HepG2 (cell line): ENCODE measurements around the gene AGBL1. TPM values are rescaled to one million over a fixed set of nuclear protein-coding genes. Genes with fewer than 3 reads are reported as not detected.

ENCODE experiments used
- ATAC-seq: fragments of 200-7000 bp; cut with Tn5 transposase; 3 replicates; pipeline ENCODE4 v1.9.1; 2020; ENCODE audit warnings: mild to moderate bottlenecking, moderate library complexity
- BruUV-seq: library from RNA; stranded (reverse); fragments of 400-500 nt; replicated peaks from 2 replicates; lab custom pipeline; 2021; lab: Mats Ljungman, UMichigan
- CTCF ChIA-PET: fragments of 300-600 bp; formaldehyde crosslinking; extraction: SDS; loops from one replicate; lab custom pipeline; 2021; ENCODE audit warnings: low total read pairs, inconsistent platforms, low intra/inter-chr PET ratio; lab: Yijun Ruan, JAX
- POLR2A ChIA-PET: fragments of 350-600 bp; sonication (Branson Sonifier 250); formaldehyde crosslinking; loops from one replicate; lab custom pipeline; 2020; ENCODE audit warnings: antibody characterized with exemption, inconsistent platforms; lab: Yijun Ruan, JAX
- DNase-seq: peaks from one replicate; pipeline ENCODE4 v3.0.0-alpha.2; 2015; ENCODE audit warnings: low spot score
- FAIRE-seq: peaks from 3 replicates; lab custom pipeline; 2011; peaks lifted over from hg19 to GRCh38; lab: Jason Lieb, UNC
- H2AFZ ChIP-seq: one replicate; pipeline ENCODE4 v1.6.1; 2011; ENCODE audit warnings: low read length, inconsistent platforms
- H3K27ac ChIP-seq: fragments of 300-600 bp; 3 replicates; pipeline ENCODE4 v1.8.0; 2011; ENCODE audit warnings: mixed run types, mild to moderate bottlenecking, mixed read lengths, low read length, inconsistent platforms; ENCODE audit not compliant: insufficient read depth; ENCODE audit errors: extremely low read length
- H3K27me3 ChIP-seq, 2 experiments: fragments of 200-600 bp in 1 of 2; 2 replicates in 1 of 2; 3 replicates in 1 of 2; pipeline versions ENCODE4 v1.6.0 to v1.8.0; 2011; ENCODE audit warnings: low read length in 2 of 2, mild to moderate bottlenecking in 2 of 2, moderate library complexity in 2 of 2, inconsistent platforms in 1 of 2; ENCODE audit not compliant: insufficient read depth in 2 of 2, control insufficient read depth in 1 of 2
- H3K36me3 ChIP-seq, 2 experiments: fragments of 200-600 bp in 1 of 2; replicated peaks in 1 of 2; 2 replicates in 1 of 2; 3 replicates in 1 of 2; pipeline versions ENCODE4 v1.5.1 to v1.8.0; 2011; ENCODE audit warnings: low read length in 2 of 2, inconsistent platforms in 1 of 2; ENCODE audit not compliant: insufficient read depth in 2 of 2, control insufficient read depth in 1 of 2
- H3K4me1 ChIP-seq: 2 replicates; pipeline ENCODE4 v1.5.1; 2012; ENCODE audit warnings: low read length, inconsistent platforms; ENCODE audit not compliant: insufficient read depth
- H3K4me2 ChIP-seq: 2 replicates; pipeline ENCODE4 v1.6.0; 2011; ENCODE audit warnings: low read depth, low read length, inconsistent platforms
- H3K4me3 ChIP-seq, 3 experiments: fragments of 200-600 bp in 1 of 3; sonication (generic), shearing (Covaris generic) in 1 of 3; replicated peaks in 1 of 3; 2 replicates each; pipeline ENCODE4 v1.5.1; 2011 to 2016; ENCODE audit warnings: low read length in 3 of 3, inconsistent platforms in 2 of 3, low read depth in 2 of 3, mild to moderate bottlenecking in 2 of 3, control low read depth in 1 of 3, mixed read lengths in 1 of 3; ENCODE audit not compliant: insufficient read depth in 1 of 3
- H3K79me2 ChIP-seq: one replicate; pipeline ENCODE4 v1.6.1; 2011; ENCODE audit warnings: low read length, inconsistent platforms; ENCODE audit not compliant: insufficient read depth
- H3K9ac ChIP-seq: 2 replicates; pipeline ENCODE4 v1.6.0; 2011; ENCODE audit warnings: mild to moderate bottlenecking, low read depth, low read length, inconsistent platforms; ENCODE audit not compliant: insufficient read depth
- H3K9me3 ChIP-seq: 2 replicates; pipeline ENCODE4 v1.5.1; 2012; ENCODE audit warnings: mild to moderate bottlenecking, low read length
- H4K20me1 ChIP-seq: 2 replicates; pipeline ENCODE4 v1.6.0; 2011; ENCODE audit warnings: inconsistent platforms, mild to moderate bottlenecking, low read length, moderate library complexity; ENCODE audit not compliant: insufficient read depth
- ADNP ChIP-seq: sonication (generic); formaldehyde crosslinking; IDR thresholded peaks from 2 replicates; pipeline ENCODE4 v1.4.0; 2020; ENCODE audit warnings: missing genetic modification reagents
- AHR ChIP-seq: IDR thresholded peaks from 2 replicates; pipeline ENCODE4 v1.6.1; 2018; ENCODE audit warnings: missing genetic modification reagents, missing compliant biosample characterization
- BRF2 ChIP-seq: sonication (generic); formaldehyde crosslinking; IDR thresholded peaks from 2 replicates; pipeline ENCODE4 v1.8.1; 2022; ENCODE audit warnings: mild to moderate bottlenecking, missing genetic modification reagents
- DNMT1 ChIP-seq: sonication (generic); formaldehyde crosslinking; IDR thresholded peaks from 2 replicates; pipeline ENCODE4 v1.5.1; 2020; ENCODE audit warnings: mild to moderate bottlenecking, missing genetic modification reagents
- EP300 ChIP-seq, 3 experiments: sonication (generic) in 1 of 3; formaldehyde crosslinking in 1 of 3; IDR thresholded peaks; 2 replicates each; pipeline versions ENCODE4 v1.5.1 to v1.6.1; 2011 to 2020; ENCODE audit warnings: low read depth in 2 of 3, low read length in 2 of 3, borderline replicate concordance in 1 of 3, improper control_type of control experiment in 1 of 3, mild to moderate bottlenecking in 1 of 3, missing genetic modification reagents in 1 of 3, moderate library complexity in 1 of 3
- EZH2 ChIP-seq: conservative IDR thresholded peaks from 2 replicates; pipeline ENCODE4 v1.6.1; 2012; ENCODE audit warnings: mild to moderate bottlenecking, low read depth, low read length, moderate library complexity
- JUND ChIP-seq: sonication (generic); formaldehyde crosslinking; IDR thresholded peaks from 2 replicates; pipeline ENCODE4 v1.8.0; 2022; ENCODE audit warnings: mild to moderate bottlenecking, missing genetic modification reagents
- KMT2A ChIP-seq: sonication (generic); formaldehyde crosslinking; IDR thresholded peaks from 2 replicates; pipeline ENCODE4 v1.4.0; 2020; ENCODE audit warnings: missing genetic modification reagents
- LCORL ChIP-seq, 2 experiments: fragments of 450-650 bp in 1 of 2; sonication (generic) in 1 of 2; formaldehyde crosslinking in 1 of 2; IDR thresholded peaks; 2 replicates each; pipeline versions ENCODE4 v1.5.0 to v1.6.1; 2017 to 2020; ENCODE audit warnings: antibody characterized with exemption in 1 of 2, missing genetic modification reagents in 1 of 2
- MTA1 ChIP-seq: sonication (generic); formaldehyde crosslinking; IDR thresholded peaks from 2 replicates; pipeline ENCODE4 v1.4.0; 2020; ENCODE audit warnings: missing genetic modification reagents, mild to moderate bottlenecking, borderline replicate concordance
- PRDM4 ChIP-seq: sonication (generic); formaldehyde crosslinking; IDR thresholded peaks from 2 replicates; pipeline ENCODE4 v1.9.0; 2021; ENCODE audit warnings: missing genetic modification reagents, borderline replicate concordance
- TCF7L2 ChIP-seq: IDR thresholded peaks from 2 replicates; pipeline ENCODE4 v1.6.1; 2011; ENCODE audit warnings: mild to moderate bottlenecking, low read depth, low read length, moderate library complexity
- ZBTB38 ChIP-seq: sonication (generic); formaldehyde crosslinking; IDR thresholded peaks from 2 replicates; pipeline ENCODE4 v1.5.1; 2020; ENCODE audit warnings: mild to moderate bottlenecking, missing genetic modification reagents
- ZFP36 ChIP-seq: fragments of 150-350 bp; IDR thresholded peaks from 2 replicates; pipeline ENCODE4 v1.6.1; 2018; ENCODE audit warnings: borderline replicate concordance, low read length, low read depth; ENCODE audit not compliant: partially characterized antibody
- ZFP90 ChIP-seq: sonication (generic); formaldehyde crosslinking; IDR thresholded peaks from 2 replicates; pipeline ENCODE4 v1.8.0; 2022; ENCODE audit warnings: missing genetic modification reagents, mild to moderate bottlenecking, inconsistent platforms, borderline replicate concordance
- ZFX ChIP-seq: sonication (generic); formaldehyde crosslinking; IDR thresholded peaks from 2 replicates; pipeline ENCODE4 v1.4.0; 2020; ENCODE audit warnings: mild to moderate bottlenecking, low read depth, missing genetic modification reagents, moderate library complexity
- ZNF205 ChIP-seq: IDR thresholded peaks from 2 replicates; pipeline ENCODE4 v1.6.1; 2018; ENCODE audit warnings: missing biosample characterization, missing genetic modification reagents
- ZNF30 ChIP-seq: sonication (generic); formaldehyde crosslinking; IDR thresholded peaks from 2 replicates; pipeline ENCODE4 v1.5.0; 2020; ENCODE audit warnings: mild to moderate bottlenecking, missing genetic modification reagents
- ZNF841 ChIP-seq: sonication (generic); formaldehyde crosslinking; IDR thresholded peaks from 2 replicates; pipeline ENCODE4 v1.8.1; 2023; ENCODE audit warnings: missing genetic modification reagents, borderline replicate concordance
- ZSCAN29 ChIP-seq: sonication (generic); formaldehyde crosslinking; conservative IDR thresholded peaks from 2 replicates; pipeline ENCODE4 v1.4.0; 2020; ENCODE audit warnings: mild to moderate bottlenecking, missing genetic modification reagents
- WGBS: methylation state at CpG from one replicate; pipeline ENCODE4 v1.1.6; 2017; ENCODE audit warnings: low lambda C conversion rate; 5-methylcytosine and 5-hydroxymethylcytosine counted together
- in situ Hi-C: cut with HindIII; loops from 2 replicates; pipeline ENCODE4 v1.10.0; 2017; ENCODE audit warnings: low pct_unique_long_range_greater_than_20kb; ENCODE audit not compliant: extremely low pct_ligation_motif_present
- intact Hi-C: fragments of 100-400 bp; cut with micrococcal nuclease; formaldehyde crosslinking; loops from one replicate; pipeline ENCODE4 v1.10.0; 2022; ENCODE audit not compliant: unreplicated experiment
- polyA plus RNA-seq, 8 experiments: library from polyadenylated mRNA; depleted of rRNA in 3 of 8; stranded (reverse) in 7 of 8; unstranded in 1 of 8; fragments of >200 nt; fragmentation: Illumina TruSeq in 4 of 8; extraction: Trizol in 4 of 8; gene quantifications; 2 replicates each; pipeline versions ENCODE4 v1.2.1 to v1.2.3, GENCODE V29; 2011 to 2016; ENCODE audit warnings: low read depth in 4 of 8, missing spikeins in 1 of 8, mixed read lengths in 1 of 8; ENCODE audit not compliant: insufficient read depth in 1 of 8
- total RNA-seq, 5 experiments: library from RNA; depleted of rRNA; stranded (reverse); fragments of >200 nt; fragmentation: Illumina TruSeq; extraction: Trizol; gene quantifications; 2 replicates each; pipeline ENCODE4 v1.2.3, GENCODE V29; 2016; ENCODE audit warnings: low read depth in 1 of 5

The AGBL1 gene
- total and polyA plus RNA-seq, 2 of the 13 experiments (the other 11 are each of a cell fraction or from before 2014, with no cell fraction given) = 0.01 TPM; not detected in 1

- WGBS = 4% methylated on average over 3 of the region's 5 CpGs
- Histone ChIP-seq H3K9ac (no peak overlapping the region), H3K79me2 (no peaks in the 10 kb centered on the region), H3K4me3 (no peak overlapping the region), H3K9me3 (peaks cover 84% of the 10 kb centered on the region), H3K27ac (no peak overlapping the region), H2AFZ (no peak overlapping the region), H4K20me1 (no peaks in the 10 kb centered on the region), H3K4me1 (no peaks in the 10 kb centered on the region), H3K36me3 (no peaks in the 10 kb centered on the region), H3K27me3 (no peaks in the 10 kb centered on the region), H3K4me2 (no peak overlapping the region)
- no peak for DNase-seq
- no TSS peak for BruUV-seq
- FAIRE-seq = no peak
- in situ Hi-C loops (no loop called here), intact Hi-C loops (no loop called here)
- no peak for ATAC-seq
- POLR2A ChIA-PET = no interaction called here
- CTCF ChIA-PET = no interaction called here
- TF ChIP-seq ZSCAN29 (CRISPR knock-in tag) = no peak
- no peak for TF ChIP-seq PRDM4 (CRISPR knock-in tag)
- no peak for TF ChIP-seq JUND (CRISPR knock-in tag)
- no peak for TF ChIP-seq ADNP (CRISPR knock-in tag)
- no peak for TF ChIP-seq ZFX (CRISPR knock-in tag)
- no peak for TF ChIP-seq MTA1 (CRISPR knock-in tag)
- no peak for TF ChIP-seq BRF2 (CRISPR knock-in tag)
- no peak for TF ChIP-seq ZNF30
- TF ChIP-seq AHR = no peak
- no peak for TF ChIP-seq DNMT1 (CRISPR knock-in tag)
- TF ChIP-seq EP300 (IDR thresholded peaks at IDR 0.05; ENCODE audit: low read depth in 2 of 2, low read length in 2 of 2) = no peak
- no peak for TF ChIP-seq EP300 (CRISPR knock-in tag; IDR thresholded peaks at IDR 0.05; ENCODE audit: borderline replicate concordance)
- TF ChIP-seq EZH2 = no peak
- TF ChIP-seq ZBTB38 = no peak
- no peak for TF ChIP-seq KMT2A (CRISPR knock-in tag)
- TF ChIP-seq ZNF205 (CRISPR knock-in tag) = no peak
- no peak for TF ChIP-seq ZFP36
- no peak for TF ChIP-seq LCORL (IDR thresholded peaks at IDR 0.05)
- no peak for TF ChIP-seq LCORL (CRISPR knock-in tag; IDR thresholded peaks at IDR 0.05)
- no peak for TF ChIP-seq ZFP90 (CRISPR knock-in tag)
- no peak for TF ChIP-seq ZNF841
- no peak for TF ChIP-seq TCF7L2
Observed at GRCh38 chr15:86849136-86849535, 769.5 kb downstream of the AGBL1 start.
